GM18519 (cell line): ENCODE data around the gene DCBLD2.
A peak's percentile ranks its signal among the peaks of the same experiment; 100 is the strongest.

Source experiments
- ATAC-seq: cut with Tn5 transposase; IDR thresholded peaks from one replicate; pipeline ENCODE4 v1.9.1; 2021; ENCODE audit warnings: mild to moderate bottlenecking, moderate library complexity; ENCODE audit not compliant: unreplicated experiment, low FRiP score

Gene DCBLD2, protein sequence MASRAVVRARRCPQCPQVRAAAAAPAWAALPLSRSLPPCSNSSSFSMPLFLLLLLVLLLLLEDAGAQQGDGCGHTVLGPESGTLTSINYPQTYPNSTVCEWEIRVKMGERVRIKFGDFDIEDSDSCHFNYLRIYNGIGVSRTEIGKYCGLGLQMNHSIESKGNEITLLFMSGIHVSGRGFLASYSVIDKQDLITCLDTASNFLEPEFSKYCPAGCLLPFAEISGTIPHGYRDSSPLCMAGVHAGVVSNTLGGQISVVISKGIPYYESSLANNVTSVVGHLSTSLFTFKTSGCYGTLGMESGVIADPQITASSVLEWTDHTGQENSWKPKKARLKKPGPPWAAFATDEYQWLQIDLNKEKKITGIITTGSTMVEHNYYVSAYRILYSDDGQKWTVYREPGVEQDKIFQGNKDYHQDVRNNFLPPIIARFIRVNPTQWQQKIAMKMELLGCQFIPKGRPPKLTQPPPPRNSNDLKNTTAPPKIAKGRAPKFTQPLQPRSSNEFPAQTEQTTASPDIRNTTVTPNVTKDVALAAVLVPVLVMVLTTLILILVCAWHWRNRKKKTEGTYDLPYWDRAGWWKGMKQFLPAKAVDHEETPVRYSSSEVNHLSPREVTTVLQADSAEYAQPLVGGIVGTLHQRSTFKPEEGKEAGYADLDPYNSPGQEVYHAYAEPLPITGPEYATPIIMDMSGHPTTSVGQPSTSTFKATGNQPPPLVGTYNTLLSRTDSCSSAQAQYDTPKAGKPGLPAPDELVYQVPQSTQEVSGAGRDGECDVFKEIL

DNA sequence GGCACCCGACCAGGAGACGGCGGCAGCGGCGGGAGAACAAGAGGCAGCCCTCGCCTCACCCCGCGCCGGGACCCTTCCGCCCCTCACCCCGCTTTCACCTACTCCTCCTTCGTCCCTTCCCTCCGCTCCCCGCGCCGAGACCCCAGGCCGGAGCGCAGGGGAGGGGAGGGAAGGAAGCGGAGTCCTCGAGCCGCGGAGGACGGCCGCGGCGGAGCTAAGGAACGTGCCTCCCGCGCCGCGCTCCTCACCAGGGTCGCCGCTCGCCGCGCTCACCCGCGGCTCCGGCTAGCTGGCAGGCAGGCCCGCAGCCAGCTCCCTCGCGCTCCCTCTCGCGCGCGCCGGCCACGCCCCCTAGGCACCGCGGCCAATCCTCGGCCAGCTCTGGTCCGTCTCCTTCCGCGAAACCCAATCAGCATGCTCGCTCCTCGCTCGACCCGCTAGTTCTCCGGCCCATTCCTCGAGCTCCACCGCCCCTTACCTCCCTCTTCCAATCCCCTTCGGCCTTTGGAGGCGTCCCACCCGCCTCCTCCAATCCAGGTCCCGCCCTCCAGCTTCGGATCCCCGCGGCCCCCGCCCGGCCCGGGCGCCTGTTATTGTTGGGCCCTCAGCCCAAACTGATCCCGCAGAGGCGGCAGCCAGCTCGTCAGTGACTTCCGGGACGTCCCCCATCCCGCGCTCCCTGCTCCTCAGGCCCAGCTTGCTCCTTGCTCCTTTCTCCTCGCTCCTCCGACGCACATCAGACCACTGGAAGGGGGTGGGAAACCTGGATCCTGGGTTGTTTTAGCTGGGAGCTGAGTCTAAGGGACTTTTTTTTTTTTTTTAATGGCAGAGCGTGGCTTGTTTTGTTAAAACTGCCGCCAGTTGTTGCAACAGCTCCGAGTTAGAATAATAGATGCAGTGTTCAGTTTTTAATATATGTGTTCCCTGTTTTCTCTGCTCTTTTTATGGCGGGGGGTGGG lies at the start of gene DCBLD2:
Gene DCBLD2 (minus strand): TSS at position 304 of the 959 bp plus-strand sequence. CDS start 369 bp downstream, outside the sequence.
- peak; percentile 99 for ATAC-seq

DNA sequence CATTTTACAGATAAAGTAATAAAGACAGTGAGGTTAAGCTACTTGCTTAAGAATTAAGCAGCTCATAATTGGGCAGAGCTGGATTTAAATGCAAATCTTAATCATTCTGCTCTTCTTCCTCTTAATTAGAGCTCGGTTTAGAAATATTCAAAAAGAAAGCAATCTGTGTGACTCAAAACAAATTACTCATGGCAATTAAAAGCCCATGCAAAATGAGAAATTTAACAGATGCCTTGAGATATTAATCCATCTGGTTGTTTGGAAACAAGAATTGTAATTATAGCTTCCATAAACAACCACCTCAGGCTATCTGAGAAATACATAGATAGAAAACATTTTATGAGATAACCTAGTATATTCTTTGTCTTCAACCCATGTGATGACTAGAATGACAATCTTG lies 44.2 kb upstream of the DCBLD2 start:
- no peak for ATAC-seq

DNA sequence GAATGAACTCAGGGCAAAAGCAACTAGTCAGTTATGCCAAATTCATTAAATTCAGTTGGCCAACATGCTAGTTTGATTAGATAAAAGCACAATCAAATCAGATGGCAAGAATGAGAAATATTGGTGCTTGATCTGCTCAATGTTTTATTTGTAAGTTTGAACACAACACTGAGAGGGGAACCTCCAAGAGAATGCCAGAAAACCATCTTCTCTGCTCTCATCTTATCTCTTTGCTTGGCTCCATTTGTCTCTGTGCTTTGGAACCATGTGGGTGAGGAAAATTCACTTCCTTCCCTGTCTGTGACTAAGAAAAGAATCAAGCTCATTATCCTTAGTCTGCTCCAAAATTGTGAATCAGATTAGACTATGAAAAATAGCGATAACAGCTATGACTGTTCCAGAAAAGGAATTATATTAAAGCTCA lies 43.6 kb upstream of the DCBLD2 start:
- ATAC-seq, result no peak

- no peak for ATAC-seq
Observed at GRCh38 chr3:98930413-98930812, 28.9 kb upstream of the DCBLD2 start.

GRCh38 chr3:98921957-98922356 lies 20.5 kb upstream of the DCBLD2 start:
- no peak for ATAC-seq

GRCh38 chr3:98920166-98920565 lies 18.7 kb upstream of the DCBLD2 start:
- no peak for ATAC-seq

GRCh38 chr3:98918586-98918985 lies 17.1 kb upstream of the DCBLD2 start:
- no peak for ATAC-seq

- ATAC-seq, result no peak
Observed at GRCh38 chr3:98917608-98918007, 16.1 kb upstream of the DCBLD2 start.

- no peak for ATAC-seq
Observed at GRCh38 chr3:98914210-98915080, 12.9 kb upstream of the DCBLD2 start.

- ATAC-seq, result no peak
Observed at GRCh38 chr3:98912448-98912847, 11.0 kb upstream of the DCBLD2 start.

DNA sequence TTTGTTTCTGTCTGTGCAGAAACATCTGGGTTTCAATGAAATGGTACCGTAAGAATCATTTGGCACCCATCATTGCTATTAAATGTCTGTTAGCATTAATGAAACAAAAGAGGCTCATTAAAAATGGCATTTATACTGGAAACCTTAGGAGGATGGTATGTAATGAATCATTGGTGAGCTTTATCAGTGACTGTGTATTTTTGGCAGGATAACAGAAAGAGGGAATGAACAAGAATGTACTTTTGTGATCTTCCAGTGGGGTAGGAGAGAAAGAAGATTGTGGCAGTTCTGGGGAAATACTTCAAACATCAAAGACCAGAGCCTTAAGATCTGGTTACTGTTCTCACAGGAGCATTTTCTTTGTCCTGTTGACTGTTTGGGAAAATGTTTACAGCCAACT lies 4.7 kb upstream of the DCBLD2 start:
- no peak for ATAC-seq

GRCh38 chr3:98903705-98904481 lies 2.4 kb upstream of the DCBLD2 start:
- ATAC-seq, result no peak

DNA sequence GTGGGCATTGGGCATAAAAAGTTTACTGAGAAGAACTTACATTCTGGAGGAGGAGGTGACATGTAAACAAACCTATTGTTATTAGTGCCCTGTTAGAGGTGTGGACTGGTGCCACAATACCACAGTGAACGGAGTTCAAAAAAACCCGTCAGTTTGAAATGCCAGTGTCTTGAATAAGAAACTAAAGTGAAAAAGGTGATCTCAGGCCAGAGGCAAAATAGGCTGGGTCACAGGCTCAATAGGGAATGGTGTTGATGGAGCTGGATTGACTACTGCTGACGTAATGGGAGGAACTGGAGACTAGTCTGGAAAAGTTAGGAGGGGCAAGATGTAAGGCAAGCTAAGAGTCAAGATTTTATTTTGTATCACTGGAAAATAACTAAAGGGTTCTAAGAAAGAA lies 1.6 kb upstream of the DCBLD2 start:
- ATAC-seq, result no peak

DNA sequence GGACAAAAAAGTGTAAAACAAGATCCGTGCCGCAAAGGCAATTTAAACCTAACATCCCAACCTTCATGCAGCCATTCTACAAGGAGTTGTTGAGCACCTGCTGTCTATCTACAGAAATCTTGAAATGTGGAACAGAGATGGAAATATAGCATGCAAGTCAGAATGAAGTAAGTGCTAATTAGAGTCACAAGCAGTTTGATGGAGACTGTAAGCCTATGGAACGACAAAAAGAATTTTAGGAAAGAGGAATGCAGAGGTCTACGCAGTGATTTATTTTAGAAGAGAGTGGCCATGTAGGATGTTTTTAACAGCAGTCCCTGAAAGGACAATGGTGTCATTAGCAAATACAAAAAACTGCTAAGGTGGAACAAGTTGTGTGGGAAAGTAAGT lies 851 bp upstream of the DCBLD2 start:
- ATAC-seq, result no peak

DNA sequence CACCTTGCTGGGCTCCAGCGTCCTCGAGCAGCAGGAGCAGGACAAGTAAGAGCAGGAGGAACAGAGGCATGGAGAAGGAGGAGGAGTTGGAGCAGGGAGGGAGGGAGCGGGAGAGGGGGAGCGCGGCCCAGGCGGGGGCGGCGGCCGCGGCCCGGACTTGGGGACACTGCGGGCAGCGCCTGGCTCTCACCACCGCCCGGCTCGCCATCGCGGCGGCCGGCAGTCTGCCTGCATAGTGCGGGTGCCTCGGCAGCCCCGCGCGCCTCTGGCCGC lies 440 bp downstream of the DCBLD2 start:
- no peak for ATAC-seq

- no peak for ATAC-seq
Observed at GRCh38 chr3:98900265-98901118, 1.0 kb downstream of the DCBLD2 start.

DNA sequence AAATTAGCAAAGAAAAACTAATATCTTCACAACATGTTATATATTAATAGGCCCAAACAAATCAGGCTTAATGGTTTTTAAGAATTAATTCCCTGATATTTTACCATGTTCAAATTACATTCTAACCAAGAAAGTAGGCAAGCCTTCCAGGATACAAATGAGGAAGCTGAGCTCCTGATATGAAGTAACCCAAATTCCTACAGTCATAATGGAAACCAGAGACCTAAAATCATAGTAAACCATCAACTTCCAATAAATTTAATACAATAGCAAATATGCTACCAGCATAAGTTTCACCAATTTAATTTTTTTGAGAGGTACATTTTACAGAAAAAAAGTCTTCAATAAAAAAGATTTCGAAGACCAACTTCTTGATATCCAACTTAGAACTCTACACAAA lies 3.8 kb downstream of the DCBLD2 start:
- no peak for ATAC-seq
